ENCODE measurements around the gene CDKN1B.

The CDKN1B gene

GRCh38 chr12:12759234-12759915 is 42.2 kb downstream of the CDKN1B start:
- DNase-seq (ENCODE audit: low spot score) = no peak

DNA sequence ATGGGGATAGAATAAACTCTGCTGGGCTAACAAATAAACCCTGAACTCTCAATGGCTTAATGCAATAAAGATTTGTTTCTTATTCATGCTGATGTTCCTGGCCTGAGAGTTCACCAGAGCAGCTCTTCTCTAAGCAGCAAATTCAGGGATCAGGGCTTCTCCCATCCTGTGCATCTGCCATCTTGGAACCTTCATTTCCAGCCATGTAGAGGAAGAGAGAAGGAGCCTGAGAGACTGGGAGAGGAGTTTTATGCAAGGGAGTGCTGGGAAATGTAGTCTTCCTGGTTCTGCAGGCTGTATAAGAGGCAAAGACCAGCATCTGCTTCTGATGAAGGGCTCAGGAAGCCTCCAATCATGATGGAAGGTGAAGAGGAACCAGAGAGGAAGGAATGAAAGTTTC is 47.7 kb downstream of the CDKN1B start:
- DNase-seq (ENCODE audit: low spot score) = no peak

DNA sequence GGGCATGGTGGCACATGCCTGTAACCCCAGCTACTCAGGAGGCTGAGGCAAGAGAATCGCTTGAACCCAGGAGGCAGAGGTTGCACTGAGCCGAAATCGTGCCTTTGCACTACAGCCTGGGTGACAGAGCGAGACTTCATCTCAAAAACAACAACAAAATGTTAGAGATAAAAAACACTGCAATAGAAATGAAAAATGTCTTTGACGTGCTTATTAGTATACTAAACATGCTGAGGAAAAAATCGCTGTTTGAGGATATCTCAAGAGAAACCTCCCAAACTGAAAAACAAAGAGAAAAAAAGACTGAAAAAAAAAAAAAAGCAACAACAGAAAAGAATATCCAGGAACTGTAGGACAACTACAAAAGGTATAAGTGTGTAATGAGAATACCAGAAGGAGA is 53.1 kb downstream of the CDKN1B start:
- DNase-seq (ENCODE audit: low spot score) = no peak

Measured in AG08395 (cell line).